ENCODE data around the gene GALNTL6.

- no peak for TF ChIP-seq CTCF (IDR thresholded peaks at IDR 0.05)
- no peak for TF ChIP-seq EZH2 (IDR thresholded peaks at IDR 0.05; ENCODE audit: borderline replicate concordance, insufficient read depth, low read depth, low read length, poor library complexity, severe bottlenecking)
Measured at GRCh38 chr4:172168888-172169287, 355.7 kb downstream of the GALNTL6 start.
